ENCODE data around the gene LILRB2. TPM values are rescaled to one million over a fixed set of nuclear protein-coding genes. Genes with fewer than 3 reads are reported as not detected.
"Not testable (repeated sequence)": the region's sequence is repeated elsewhere in the genome, so short reads cannot be mapped to it uniquely, and the experiment has no call there.

The LILRB2 gene
- total and polyA plus RNA-seq, 8 donors = 0.19 to 3.9 (median 1.5) TPM

DNA sequence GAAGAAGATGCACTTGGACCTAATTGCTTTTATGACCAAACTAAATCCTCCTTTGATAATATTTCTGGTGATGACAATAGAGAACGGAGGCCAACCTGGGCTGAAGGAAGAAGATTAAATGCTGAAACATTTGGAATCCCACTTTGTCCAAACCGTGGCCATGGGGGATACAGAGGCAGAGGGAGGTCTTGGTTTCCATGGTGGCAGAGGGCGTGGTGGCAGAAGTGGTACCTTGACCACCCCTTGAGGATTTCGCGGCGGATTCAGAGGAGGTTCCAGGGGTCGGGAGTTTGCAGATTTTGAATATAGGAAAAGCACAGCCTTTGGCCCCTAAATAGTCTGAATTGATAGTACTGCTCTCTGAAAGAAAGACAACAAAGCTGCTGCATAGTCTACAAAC lies 50.9 kb downstream of the LILRB2 start:
- 68 to 72% methylated on average over 7 of the region's 7 CpGs for WGBS, 2 donors

DNA sequence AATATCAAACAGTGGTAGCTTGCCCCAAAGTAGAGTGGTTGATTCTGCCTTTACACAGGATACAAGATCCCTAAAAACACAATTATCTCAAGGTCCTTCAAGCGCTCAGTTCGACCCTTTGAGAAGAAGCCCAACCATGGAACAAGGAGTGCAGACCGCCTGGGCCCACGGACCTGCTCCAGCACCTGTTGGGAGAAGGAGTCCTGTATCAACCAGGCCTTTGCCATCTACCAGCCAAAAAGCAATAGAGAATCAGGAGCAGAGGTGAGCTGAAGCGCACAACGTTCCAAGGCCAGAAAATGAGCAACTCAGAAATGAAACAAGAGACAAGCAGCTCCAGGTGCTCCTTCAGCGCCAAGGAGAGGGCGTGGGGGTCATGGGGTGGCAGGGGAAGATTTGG lies 51.8 kb downstream of the LILRB2 start:
- FAIRE-seq (no peak), DNase-seq (no peak), ATAC-seq (no peak)
- intact Hi-C loops (cut with DNase I) = no loop called here
- no peak overlapping the region for H3K4me3 ChIP-seq
- H3K27me3 ChIP-seq = no peaks in the 10 kb centered on the region
- no peaks in the 10 kb centered on the region for H3K36me3 ChIP-seq
- WGBS, 2 donors = 67 to 75% methylated on average over 8 of the region's 8 CpGs
- H3K4me1 ChIP-seq = no peaks in the 10 kb centered on the region
- no peak overlapping the region for H3K27ac ChIP-seq
- TF ChIP-seq, protein P1, sequence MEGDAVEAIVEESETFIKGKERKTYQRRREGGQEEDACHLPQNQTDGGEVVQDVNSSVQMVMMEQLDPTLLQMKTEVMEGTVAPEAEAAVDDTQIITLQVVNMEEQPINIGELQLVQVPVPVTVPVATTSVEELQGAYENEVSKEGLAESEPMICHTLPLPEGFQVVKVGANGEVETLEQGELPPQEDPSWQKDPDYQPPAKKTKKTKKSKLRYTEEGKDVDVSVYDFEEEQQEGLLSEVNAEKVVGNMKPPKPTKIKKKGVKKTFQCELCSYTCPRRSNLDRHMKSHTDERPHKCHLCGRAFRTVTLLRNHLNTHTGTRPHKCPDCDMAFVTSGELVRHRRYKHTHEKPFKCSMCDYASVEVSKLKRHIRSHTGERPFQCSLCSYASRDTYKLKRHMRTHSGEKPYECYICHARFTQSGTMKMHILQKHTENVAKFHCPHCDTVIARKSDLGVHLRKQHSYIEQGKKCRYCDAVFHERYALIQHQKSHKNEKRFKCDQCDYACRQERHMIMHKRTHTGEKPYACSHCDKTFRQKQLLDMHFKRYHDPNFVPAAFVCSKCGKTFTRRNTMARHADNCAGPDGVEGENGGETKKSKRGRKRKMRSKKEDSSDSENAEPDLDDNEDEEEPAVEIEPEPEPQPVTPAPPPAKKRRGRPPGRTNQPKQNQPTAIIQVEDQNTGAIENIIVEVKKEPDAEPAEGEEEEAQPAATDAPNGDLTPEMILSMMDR (IDR thresholded peaks at IDR 0.05) = no peak
- H3K9me3 ChIP-seq = no peaks in the 10 kb centered on the region

More for the DNA sequence above, 50.9 kb downstream of the LILRB2 start:
- intact Hi-C loops (cut with DNase I) = loop anchor here in 2 of 3 donors (2.0 to 10.0 kb wide), 2 partner anchors 55 to 59 kb away; partner anchors contain the start of gene TMC4 (in 1 of the 2)
- DNase-seq (no peak), FAIRE-seq (no peak), ATAC-seq (no peak)
- TF ChIP-seq, protein P1 (IDR thresholded peaks at IDR 0.05) = no peak
- Histone ChIP-seq H3K27ac (no peak overlapping the region), H3K9me3 (no peaks in the 10 kb centered on the region), H3K36me3 (no peaks in the 10 kb centered on the region), H3K4me1 (no peaks in the 10 kb centered on the region), H3K27me3 (no peaks in the 10 kb centered on the region), H3K4me3 (no peak overlapping the region)

DNA sequence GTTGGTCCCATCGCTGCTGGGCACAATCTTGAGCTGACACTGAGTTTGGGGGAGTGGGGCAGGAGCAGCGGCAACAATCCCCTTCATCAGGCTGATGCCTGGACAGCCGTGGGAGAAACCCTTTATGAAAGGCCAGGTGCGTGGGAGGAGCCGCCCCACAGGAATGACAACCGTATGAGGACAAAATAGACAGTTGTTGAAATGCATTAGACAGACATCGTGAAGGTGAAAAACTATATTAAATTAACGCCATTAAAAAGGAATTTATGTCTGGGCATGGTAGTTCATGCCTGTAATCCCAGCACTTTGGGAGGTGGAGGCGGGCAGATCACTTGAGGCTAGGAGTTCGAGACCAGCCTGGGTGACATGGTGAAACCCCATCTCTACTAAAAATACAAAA lies 56.3 kb downstream of the LILRB2 start:
- H3K4me3 ChIP-seq; FAIRE-seq; H3K4me1 ChIP-seq; H3K27ac ChIP-seq; ATAC-seq; DNase-seq; H3K36me3 ChIP-seq; H3K27me3 ChIP-seq; H3K9me3 ChIP-seq; intact Hi-C loops (cut with DNase I): not testable (repeated sequence)
- WGBS, 2 donors = 39 to 49% methylated on average over 9 to 10 of the region's 10 CpGs

DNA sequence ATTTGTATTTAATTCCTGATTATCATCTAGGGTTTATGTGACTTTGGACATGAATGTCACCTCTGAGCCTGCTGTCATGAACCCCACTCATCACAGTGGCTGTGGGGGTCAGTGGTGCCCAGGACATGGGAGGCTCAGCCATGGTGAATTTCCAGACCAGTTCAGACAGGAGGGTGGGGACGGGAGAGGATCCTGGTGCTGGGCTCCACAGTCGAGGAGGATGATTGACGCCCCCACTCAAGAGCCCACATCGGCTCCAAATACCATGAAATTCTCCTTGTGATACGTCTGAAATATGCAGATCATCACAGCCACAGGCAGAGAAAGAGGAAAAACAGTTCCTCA lies 57.0 kb downstream of the LILRB2 start:
- ATAC-seq; H3K27ac ChIP-seq; H3K36me3 ChIP-seq; H3K4me1 ChIP-seq; H3K4me3 ChIP-seq; H3K27me3 ChIP-seq; FAIRE-seq; intact Hi-C loops (cut with DNase I); H3K9me3 ChIP-seq: not testable (repeated sequence)
- DNase-seq = peak in 1 of 6 donors; percentile 6
- WGBS, 2 donors = 22 to 32% methylated on average over 5 of the region's 5 CpGs

Small RNA genes lying within 50 kb of the gene (microRNA-seq; reads per million reads assigned to microRNA genes)
- gene MIR4752 = 0 reads per million in 2 donors

Other genes starting within 250 kb of the LILRB2 start
- not detected for gene VSTM1, start 217.2 kb downstream of the LILRB2 start, total RNA-seq
- not detected for gene VSTM1, start 217.2 kb downstream of the LILRB2 start, polyA plus RNA-seq
- gene TARM1, start 199.7 kb downstream of the LILRB2 start, total RNA-seq = not detected
- not detected for gene TARM1, start 199.7 kb downstream of the LILRB2 start, polyA plus RNA-seq
- gene OSCAR, start 180.3 kb downstream of the LILRB2 start, total RNA-seq = 1 to 10 TPM in 2 of 6 donors, under 1 TPM in 3, not detected in 1; 0.41 to 3.2 (median 0.84) TPM
- gene OSCAR, start 180.3 kb downstream of the LILRB2 start, polyA plus RNA-seq = 1 to 10 TPM; 1.0 to 1.1 TPM
- gene NDUFA3, start 178.3 kb downstream of the LILRB2 start, total RNA-seq = 10 to 100 TPM; 27.7 to 52.1 (median 45.1) TPM
- gene NDUFA3, start 178.3 kb downstream of the LILRB2 start, polyA plus RNA-seq = 100 to 1,000 TPM; 107 to 166 TPM
- gene TFPT, start 165.5 kb downstream of the LILRB2 start, total RNA-seq = 1 to 10 TPM; 3.8 to 8.8 (median 5.0) TPM
- 10 to 100 TPM; 16.1 to 16.6 TPM for gene TFPT, start 165.5 kb downstream of the LILRB2 start, polyA plus RNA-seq
- gene PRPF31, start 165.4 kb downstream of the LILRB2 start, total RNA-seq = 10 to 100 TPM; 14.4 to 27.2 (median 19.5) TPM
- gene PRPF31, start 165.4 kb downstream of the LILRB2 start, polyA plus RNA-seq = 10 to 100 TPM; 45.0 to 47.1 TPM
- gene CNOT3, start 143.3 kb downstream of the LILRB2 start, total RNA-seq = 10 to 100 TPM; 16.8 to 28.5 (median 21.3) TPM
- gene CNOT3, start 143.3 kb downstream of the LILRB2 start, polyA plus RNA-seq = 10 to 100 TPM; 39.0 to 40.0 TPM
- 1 to 10 TPM; 2.1 to 5.1 (median 4.4) TPM for gene LENG1, start 121.4 kb downstream of the LILRB2 start, total RNA-seq
- gene LENG1, start 121.4 kb downstream of the LILRB2 start, polyA plus RNA-seq = 1 to 10 TPM; 9.6 to 9.7 TPM
- gene TMC4, start 108.0 kb downstream of the LILRB2 start, total RNA-seq = 10 to 100 TPM; 51.8 to 66.5 (median 56.2) TPM
- gene TMC4, start 108.0 kb downstream of the LILRB2 start, polyA plus RNA-seq = 10 to 100 TPM; 80.0 to 88.9 TPM
- 10 to 100 TPM; 18.8 to 47.2 (median 27.3) TPM for gene MBOAT7, start 91.5 kb downstream of the LILRB2 start, total RNA-seq
- 10 to 100 TPM; 32.6 to 34.7 TPM for gene MBOAT7, start 91.5 kb downstream of the LILRB2 start, polyA plus RNA-seq
- 10 to 100 TPM; 16.8 to 24.7 (median 19.4) TPM for gene TSEN34, start 89.8 kb downstream of the LILRB2 start, total RNA-seq
- 10 to 100 TPM; 19.5 to 33.3 TPM for gene TSEN34, start 89.8 kb downstream of the LILRB2 start, polyA plus RNA-seq
- gene RPS9, start 80.3 kb downstream of the LILRB2 start, total RNA-seq = 1,000 to 10,000 TPM in 4 of 6 donors, 100 to 1,000 TPM in 2; 815 to 1,921 (median 1,191) TPM
- gene RPS9, start 80.3 kb downstream of the LILRB2 start, polyA plus RNA-seq = 1,000 to 10,000 TPM; 2,302 to 2,340 TPM
- 1 to 10 TPM in 3 of 6 donors, under 1 TPM in 3; 0.47 to 5.6 (median 1.6) TPM for gene LILRB3, start 58.1 kb downstream of the LILRB2 start, total RNA-seq
- gene LILRB3, start 58.1 kb downstream of the LILRB2 start, polyA plus RNA-seq = 1 to 10 TPM; 1.3 to 2.4 TPM
- 1 to 10 TPM in 2 of 6 donors, under 1 TPM in 4; 0.20 to 2.4 (median 0.62) TPM for gene LILRA6, start 38.3 kb downstream of the LILRB2 start, total RNA-seq
- under 1 TPM; 0.31 to 0.38 TPM for gene LILRA6, start 38.3 kb downstream of the LILRB2 start, polyA plus RNA-seq
- gene LILRB5, start 23.8 kb downstream of the LILRB2 start, total RNA-seq = 1 to 10 TPM in 3 of 6 donors, under 1 TPM in 3; 0.23 to 3.1 (median 1.1) TPM
- 1 to 10 TPM in 1 of 2 donors, under 1 TPM in 1; 0.56 to 1.4 TPM for gene LILRB5, start 23.8 kb downstream of the LILRB2 start, polyA plus RNA-seq
- gene LILRA5, start 32.1 kb upstream of the LILRB2 start, total RNA-seq = 1 to 10 TPM in 2 of 6 donors, under 1 TPM in 4; 0.20 to 1.7 (median 0.51) TPM
- 1 to 10 TPM in 1 of 2 donors, under 1 TPM in 1; 0.34 to 1.1 TPM for gene LILRA5, start 32.1 kb upstream of the LILRB2 start, polyA plus RNA-seq
- 1 to 10 TPM in 1 of 6 donors, under 1 TPM in 1, not detected in 4; 0.24 to 2.4 TPM for gene LILRA4, start 58.1 kb upstream of the LILRB2 start, total RNA-seq
- gene LILRA4, start 58.1 kb upstream of the LILRB2 start, polyA plus RNA-seq = not detected
- gene LAIR1, start 83.8 kb upstream of the LILRB2 start, total RNA-seq = 10 to 100 TPM in 2 of 6 donors, 1 to 10 TPM in 3, under 1 TPM in 1; 0.69 to 33.1 (median 4.8) TPM
- 1 to 10 TPM; 1.7 to 3.1 TPM for gene LAIR1, start 83.8 kb upstream of the LILRB2 start, polyA plus RNA-seq
- 10 to 100 TPM; 20.8 to 38.1 (median 24.6) TPM for gene TTYH1, start 134.4 kb upstream of the LILRB2 start, total RNA-seq
- gene TTYH1, start 134.4 kb upstream of the LILRB2 start, polyA plus RNA-seq = 10 to 100 TPM; 40.0 to 78.0 TPM
- 100 to 1,000 TPM in 4 of 6 donors, 10 to 100 TPM in 2; 64.8 to 173 (median 129) TPM for gene LENG8, start 168.1 kb upstream of the LILRB2 start, total RNA-seq
- 100 to 1,000 TPM; 313 to 657 TPM for gene LENG8, start 168.1 kb upstream of the LILRB2 start, polyA plus RNA-seq
- gene LENG9, start 182.7 kb upstream of the LILRB2 start, total RNA-seq = 10 to 100 TPM in 5 of 6 donors, 1 to 10 TPM in 1; 8.6 to 23.4 (median 16.9) TPM
- gene LENG9, start 182.7 kb upstream of the LILRB2 start, polyA plus RNA-seq = 10 to 100 TPM in 1 of 2 donors, 1 to 10 TPM in 1; 4.2 to 12.1 TPM
- 10 to 100 TPM in 4 of 6 donors, 1 to 10 TPM in 2; 8.2 to 48.0 (median 20.4) TPM for gene CDC42EP5, start 192.2 kb upstream of the LILRB2 start, total RNA-seq
- 10 to 100 TPM in 1 of 2 donors, 1 to 10 TPM in 1; 7.5 to 15.1 TPM for gene CDC42EP5, start 192.2 kb upstream of the LILRB2 start, polyA plus RNA-seq
- gene LAIR2, start 221.7 kb upstream of the LILRB2 start, total RNA-seq = not detected
- gene LAIR2, start 221.7 kb upstream of the LILRB2 start, polyA plus RNA-seq = not detected

Data from pancreas (tissue), 10 donors.